ENCODE measurements around the gene OR10A5.
"Not testable (repeated sequence)": the region's sequence is repeated elsewhere in the genome, so short reads cannot be mapped to it uniquely, and the experiment has no call there.

GRCh38 chr11:6887711-6888110, 42.2 kb downstream of the OR10A5 start:
- TF ChIP-seq CTCF (IDR thresholded peaks at IDR 0.05; ENCODE audit: control extremely low read depth in 1 of 3, insufficient read depth in 1 of 3, low read depth in 1 of 3, low read length in 3 of 3); TBP (IDR thresholded peaks at IDR 0.05; ENCODE audit: low read depth, low read length); SP1 (IDR thresholded peaks at IDR 0.05; ENCODE audit: low read depth, low read length); POLR2A (IDR thresholded peaks at IDR 0.05; ENCODE audit: control extremely low read depth in 1 of 2, low read depth in 2 of 2, low read length in 2 of 2); POLR2AphosphoS5 (IDR thresholded peaks at IDR 0.05; ENCODE audit: low read depth, low read length); JUND (IDR thresholded peaks at IDR 0.05; ENCODE audit: low read length); EGR1 (IDR thresholded peaks at IDR 0.05; ENCODE audit: borderline replicate concordance, low read depth, low read length); YY1 (IDR thresholded peaks at IDR 0.05; ENCODE audit: low read depth, low read length); SUZ12 (IDR thresholded peaks at IDR 0.05; ENCODE audit: low read length); NANOG (IDR thresholded peaks at IDR 0.05; ENCODE audit: insufficient read depth, low read depth, low read length, poor library complexity, severe bottlenecking); CHD1 (IDR thresholded peaks at IDR 0.05; ENCODE audit: low read depth, low read length): not testable (repeated sequence)

All from H1 (cell line).